Left ventricle myocardium inferior (tissue), 1 donor: Measurements from ENCODE around the gene CCSER1. TPM values are rescaled to one million over a fixed set of nuclear protein-coding genes. Genes with fewer than 3 reads are reported as not detected.

Experiments used
- DNase-seq: peaks from one replicate; pipeline ENCODE4 v3.0.0-alpha.2; 2020
- H3K27ac ChIP-seq: fragments of 200-600 bp; replicated peaks from 2 replicates; pipeline ENCODE4 v1.8.0; 2021
- H3K27me3 ChIP-seq: fragments of 200-600 bp; 2 replicates; pipeline ENCODE4 v1.8.0; 2021; ENCODE audit warnings: low read depth
- H3K36me3 ChIP-seq: fragments of 200-600 bp; 2 replicates; pipeline ENCODE4 v1.8.0; 2021
- H3K4me1 ChIP-seq: fragments of 200-600 bp; 2 replicates; pipeline ENCODE4 v1.8.0; 2021
- H3K4me3 ChIP-seq: fragments of 200-600 bp; 2 replicates; pipeline ENCODE4 v1.8.0; 2021; ENCODE audit warnings: mild to moderate bottlenecking, moderate library complexity
- H3K9me3 ChIP-seq: fragments of 200-600 bp; replicated peaks from 2 replicates; pipeline ENCODE4 v1.8.0; 2021
- intact Hi-C: fragments of 100-400 bp; cut with micrococcal nuclease; formaldehyde crosslinking; loops from one replicate; pipeline ENCODE4 v1.11.0; 2022
- total RNA-seq: library from RNA; stranded (reverse); fragmentation: NEBNext Ultra II Directional; extraction: Animal tissue kit (Norgen Biotek cat#: 25700); gene quantifications from one replicate; pipeline ENCODE4 v1.2.1, GENCODE V29; 2021
- TF ChIP-seq, protein P1 (sequence below): fragments of 200-600 bp; IDR thresholded peaks from 2 replicates; pipeline ENCODE4 v1.8.0; 2021; ENCODE audit warnings: antibody characterized with exemption, mild to moderate bottlenecking, borderline replicate concordance
- donor health status: DM: no; HTN: yes; CAD: no; lungs with severe emphysema.

Gene CCSER1
- total RNA-seq, 1 donor from 2014 or later: 13.2 TPM

DNA sequence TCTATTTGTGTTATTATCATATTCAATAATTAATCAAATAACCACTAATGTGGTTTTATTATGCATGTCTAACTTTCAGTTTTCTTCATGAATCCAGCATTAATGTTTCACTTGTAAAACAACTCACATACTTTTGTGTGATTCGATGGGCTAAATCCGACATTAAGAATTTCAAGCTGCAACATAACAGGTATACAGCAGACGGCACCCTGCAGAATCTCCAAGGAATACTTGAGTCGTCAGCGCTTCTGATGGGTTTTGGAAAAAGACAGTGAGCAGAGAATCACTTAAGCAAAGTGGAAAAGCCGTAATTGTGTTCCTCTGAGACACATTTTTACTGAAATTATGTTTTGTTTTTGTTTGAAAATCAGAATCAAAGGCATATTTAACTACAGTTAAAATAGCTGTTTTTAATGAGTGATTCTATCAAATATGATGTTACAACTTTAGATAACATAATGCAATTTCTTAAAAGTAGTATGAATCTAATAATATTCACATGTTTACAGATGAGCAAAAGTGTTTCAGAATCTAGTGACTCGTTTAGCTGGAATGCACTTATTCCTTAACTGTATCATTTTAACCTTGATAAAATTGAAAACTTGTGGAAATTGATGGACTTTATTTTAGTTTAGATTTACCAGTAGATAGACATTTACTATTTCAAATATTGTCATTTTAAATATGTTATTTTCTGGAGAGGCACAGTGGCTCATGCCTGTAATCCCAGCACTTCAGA, 514.8 kb downstream of the CCSER1 start:
- no peak overlapping the region for H3K4me3 ChIP-seq
- TF ChIP-seq, protein P1, sequence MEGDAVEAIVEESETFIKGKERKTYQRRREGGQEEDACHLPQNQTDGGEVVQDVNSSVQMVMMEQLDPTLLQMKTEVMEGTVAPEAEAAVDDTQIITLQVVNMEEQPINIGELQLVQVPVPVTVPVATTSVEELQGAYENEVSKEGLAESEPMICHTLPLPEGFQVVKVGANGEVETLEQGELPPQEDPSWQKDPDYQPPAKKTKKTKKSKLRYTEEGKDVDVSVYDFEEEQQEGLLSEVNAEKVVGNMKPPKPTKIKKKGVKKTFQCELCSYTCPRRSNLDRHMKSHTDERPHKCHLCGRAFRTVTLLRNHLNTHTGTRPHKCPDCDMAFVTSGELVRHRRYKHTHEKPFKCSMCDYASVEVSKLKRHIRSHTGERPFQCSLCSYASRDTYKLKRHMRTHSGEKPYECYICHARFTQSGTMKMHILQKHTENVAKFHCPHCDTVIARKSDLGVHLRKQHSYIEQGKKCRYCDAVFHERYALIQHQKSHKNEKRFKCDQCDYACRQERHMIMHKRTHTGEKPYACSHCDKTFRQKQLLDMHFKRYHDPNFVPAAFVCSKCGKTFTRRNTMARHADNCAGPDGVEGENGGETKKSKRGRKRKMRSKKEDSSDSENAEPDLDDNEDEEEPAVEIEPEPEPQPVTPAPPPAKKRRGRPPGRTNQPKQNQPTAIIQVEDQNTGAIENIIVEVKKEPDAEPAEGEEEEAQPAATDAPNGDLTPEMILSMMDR: no peak
- H3K27me3 ChIP-seq: no peaks in the 10 kb centered on the region
- H3K36me3 ChIP-seq: no peaks in the 10 kb centered on the region
- H3K9me3 ChIP-seq: no peaks in the 10 kb centered on the region
- intact Hi-C loops: no loop called here
- DNase-seq: no peak
- H3K4me1 ChIP-seq: no peaks in the 10 kb centered on the region
- H3K27ac ChIP-seq: no peak overlapping the region

DNA sequence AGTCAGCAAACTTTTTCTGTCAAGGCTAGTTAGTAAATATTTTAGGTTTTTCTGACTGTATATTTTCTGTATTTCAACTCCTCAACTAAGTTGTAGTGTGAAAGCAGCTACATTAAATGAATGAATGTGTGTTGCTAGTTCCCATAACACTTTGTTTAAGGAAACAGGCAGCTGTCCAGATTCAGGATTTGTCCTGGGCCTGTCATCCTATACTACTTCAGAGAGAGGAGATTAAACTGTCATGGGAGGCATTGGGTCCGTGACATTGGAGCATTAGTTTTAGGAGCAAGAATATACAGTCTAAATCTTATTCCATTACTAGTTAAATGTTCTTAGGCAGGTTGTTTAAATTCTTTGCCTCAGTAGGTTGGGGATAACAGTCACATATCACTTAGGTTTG, 516.0 kb downstream of the CCSER1 start:
- intact Hi-C loops: no loop called here
- Histone ChIP-seq H3K36me3 (no peaks in the 10 kb centered on the region), H3K9me3 (no peaks in the 10 kb centered on the region), H3K27ac (no peak overlapping the region), H3K4me3 (no peak overlapping the region), H3K4me1 (no peaks in the 10 kb centered on the region), H3K27me3 (no peaks in the 10 kb centered on the region)
- no peak for DNase-seq
- TF ChIP-seq, protein P1: no peak

DNA sequence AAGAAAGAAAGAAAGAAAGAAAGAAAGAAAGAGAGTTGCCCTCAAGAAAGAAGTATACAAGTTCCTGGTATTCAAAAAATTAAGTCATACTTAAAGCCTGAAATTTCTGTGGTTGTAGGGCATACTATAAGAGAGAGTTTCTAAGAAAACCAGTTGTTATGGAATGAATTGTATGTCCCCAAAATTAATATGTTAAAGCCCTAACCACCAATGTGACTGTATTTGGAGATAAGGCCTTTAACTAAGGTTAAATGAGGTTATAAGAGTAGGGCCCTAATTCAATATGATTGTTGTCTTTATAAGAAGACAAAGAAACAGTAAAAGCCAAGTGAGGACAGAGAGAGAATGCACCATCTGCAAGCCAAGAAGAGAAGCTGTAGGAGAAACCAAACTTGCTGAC, 521.1 kb downstream of the CCSER1 start:
- no peaks in the 10 kb centered on the region for H3K4me1 ChIP-seq
- H3K27me3 ChIP-seq: no peaks in the 10 kb centered on the region
- H3K9me3 ChIP-seq: peaks cover 4% of the 10 kb centered on the region
- TF ChIP-seq, protein P1: no peak
- H3K4me3 ChIP-seq: no peak overlapping the region
- no peaks in the 10 kb centered on the region for H3K36me3 ChIP-seq
- no peak overlapping the region for H3K27ac ChIP-seq
- no peak for DNase-seq
- intact Hi-C loops: no loop called here

DNA sequence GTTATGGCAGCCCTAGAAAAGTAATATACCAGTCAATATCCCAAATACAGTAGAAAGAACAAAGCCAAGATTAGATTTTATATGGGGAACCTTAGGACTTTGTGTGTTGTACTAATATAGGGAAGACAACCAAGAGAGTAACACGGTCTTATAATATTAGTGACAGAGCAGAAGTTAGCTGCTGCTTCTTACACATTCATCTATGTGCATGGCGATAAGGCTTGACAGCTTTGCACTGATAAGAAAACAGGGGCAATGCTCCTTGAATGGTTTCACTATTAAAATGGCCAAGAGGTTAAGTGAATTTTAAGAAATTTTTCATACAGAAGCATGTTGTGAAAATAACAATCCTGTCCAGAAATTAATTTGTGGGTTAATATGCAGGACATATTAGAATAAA, 521.6 kb downstream of the CCSER1 start:
- Histone ChIP-seq H3K27me3 (no peaks in the 10 kb centered on the region), H3K9me3 (peaks cover 4% of the 10 kb centered on the region), H3K27ac (no peak overlapping the region), H3K36me3 (no peaks in the 10 kb centered on the region), H3K4me1 (no peaks in the 10 kb centered on the region), H3K4me3 (no peak overlapping the region)
- TF ChIP-seq, protein P1: no peak
- intact Hi-C loops: no loop called here
- no peak for DNase-seq

DNA sequence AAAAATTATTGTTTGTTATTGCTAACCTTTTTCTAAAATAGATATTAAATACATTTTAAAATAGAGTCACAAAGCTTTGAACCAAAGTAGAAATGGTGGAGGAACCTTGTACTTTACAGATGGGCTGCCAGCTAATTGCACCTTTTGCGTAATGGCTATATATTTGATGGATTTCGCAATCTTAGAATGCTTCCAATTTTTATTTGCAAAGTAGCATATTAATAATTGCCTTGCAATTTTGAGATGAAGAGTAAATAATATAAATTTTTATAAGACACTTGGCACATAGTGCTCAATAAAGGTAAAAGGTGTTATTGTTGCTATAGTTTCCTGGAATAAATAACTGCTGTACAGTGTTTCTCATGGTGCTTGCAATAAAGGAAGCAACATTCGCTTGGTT, 533.5 kb downstream of the CCSER1 start:
- H3K27me3 ChIP-seq: no peaks in the 10 kb centered on the region
- no peaks in the 10 kb centered on the region for H3K36me3 ChIP-seq
- TF ChIP-seq, protein P1: no peak
- peaks cover 4% of the 10 kb centered on the region for H3K9me3 ChIP-seq
- no peaks in the 10 kb centered on the region for H3K4me1 ChIP-seq
- intact Hi-C loops: no loop called here
- no peak overlapping the region for H3K27ac ChIP-seq
- H3K4me3 ChIP-seq: no peak overlapping the region
- no peak for DNase-seq
